K562 (cell line): ENCODE measurements around the gene SPAG17.
A peak's percentile ranks its signal among the peaks of the same experiment; 100 is the strongest.

Source experiments
- CEBPB ChIP-seq: fragments of 450-650 bp; IDR thresholded peaks from 2 replicates; pipeline ENCODE4 v1.6.1; 2016; ENCODE audit warnings: missing genetic modification characterization, missing compliant biosample characterization
- L3MBTL2 ChIP-seq: fragments of 450-650 bp; IDR thresholded peaks from 2 replicates; pipeline ENCODE4 v1.6.1; 2016; ENCODE audit warnings: mild to moderate bottlenecking, moderate library complexity
- NR1H2 ChIP-seq: sonication (generic); formaldehyde crosslinking; IDR thresholded peaks from 2 replicates; pipeline ENCODE4 v1.4.0; 2020; ENCODE audit warnings: mild to moderate bottlenecking, missing genetic modification reagents
- POLR2A ChIP-seq: fragments of 450-650 bp; conservative IDR thresholded peaks from 2 replicates; pipeline ENCODE4 v1.6.1; 2016
- POLR2AphosphoS2 ChIP-seq: IDR thresholded peaks from 2 replicates; pipeline ENCODE4 v1.6.1; 2012; ENCODE audit warnings: low read length, improper control_type of control experiment
- POLR2AphosphoS5 ChIP-seq: IDR thresholded peaks from 2 replicates; pipeline ENCODE4 v1.6.1; 2011; ENCODE audit warnings: mild to moderate bottlenecking, low read depth, low read length, moderate library complexity; ENCODE audit not compliant: control insufficient read depth, insufficient read depth
- POLR3A ChIP-seq: IDR thresholded peaks from 2 replicates; pipeline ENCODE4 v1.6.1; 2011; ENCODE audit warnings: borderline replicate concordance, mild to moderate bottlenecking, moderate library complexity; ENCODE audit not compliant: insufficient read length, insufficient read depth; ENCODE audit errors: extremely low read depth
- SIN3A ChIP-seq, 2 experiments: fragments of 150-350 bp in 1 of 2; IDR thresholded peaks; 2 replicates each; pipeline ENCODE4 v1.6.1; 2011 to 2016; ENCODE audit warnings: borderline replicate concordance in 2 of 2, low read depth in 2 of 2, low read length in 2 of 2, mild to moderate bottlenecking in 2 of 2, moderate library complexity in 2 of 2; ENCODE audit not compliant: control insufficient read depth in 1 of 2
- STAG1 ChIP-seq: sonication (generic); formaldehyde crosslinking; IDR thresholded peaks from 2 replicates; pipeline ENCODE4 v1.5.0; 2020; ENCODE audit warnings: missing genetic modification reagents, borderline replicate concordance
- TCF7L2 ChIP-seq: fragments of 150-350 bp; IDR thresholded peaks from 2 replicates; pipeline ENCODE4 v1.6.1; 2016; ENCODE audit warnings: low read depth, mild to moderate bottlenecking, low read length, moderate library complexity
- ZSCAN29 ChIP-seq: fragments of 450-650 bp; IDR thresholded peaks from 2 replicates; pipeline ENCODE4 v1.6.1; 2017
- TF ChIP-seq, protein P1 (sequence below): fragments of 450-650 bp; formaldehyde crosslinking; IDR thresholded peaks from 2 replicates; pipeline ENCODE4 v1.4.0; 2022; ENCODE audit warnings: missing genetic modification characterization
- TF ChIP-seq, protein P2 (sequence below), 2 experiments: fragments of 450-650 bp; formaldehyde crosslinking in 1 of 2; IDR thresholded peaks; 2 replicates each; pipeline versions ENCODE4 v1.4.0 to v1.6.1; 2014 to 2020; ENCODE audit warnings: mild to moderate bottlenecking in 2 of 2, borderline replicate concordance in 1 of 2, low read depth in 1 of 2
- TF ChIP-seq, protein P3 (sequence below): sonication (generic); formaldehyde crosslinking; IDR thresholded peaks from 2 replicates; pipeline ENCODE4 v1.8.1; 2022; ENCODE audit warnings: missing genetic modification reagents

DNA sequence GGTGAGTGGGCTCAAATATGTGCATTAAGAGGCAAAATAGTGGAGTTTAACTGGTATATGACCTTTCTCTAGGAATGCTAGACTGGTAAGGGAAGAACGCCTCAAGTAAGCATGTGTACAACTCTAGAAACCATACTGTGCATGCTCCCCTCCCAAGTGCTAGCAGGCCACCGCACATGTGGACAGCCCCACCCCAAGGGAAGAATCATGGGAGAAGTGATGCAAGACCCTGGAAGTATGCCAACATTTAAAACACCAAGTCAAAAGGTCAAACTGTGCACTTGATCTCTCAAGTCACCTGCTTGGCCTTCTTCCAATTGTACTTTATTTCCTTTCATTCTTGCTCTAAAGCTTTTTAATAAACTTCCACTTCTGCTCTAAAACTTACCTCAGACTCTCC lies 135.0 kb downstream of the SPAG17 start:
- TF ChIP-seq L3MBTL2, result peak; percentile 95
- no peak for TF ChIP-seq POLR2A
- no peak for TF ChIP-seq TCF7L2
- TF ChIP-seq, protein P1, sequence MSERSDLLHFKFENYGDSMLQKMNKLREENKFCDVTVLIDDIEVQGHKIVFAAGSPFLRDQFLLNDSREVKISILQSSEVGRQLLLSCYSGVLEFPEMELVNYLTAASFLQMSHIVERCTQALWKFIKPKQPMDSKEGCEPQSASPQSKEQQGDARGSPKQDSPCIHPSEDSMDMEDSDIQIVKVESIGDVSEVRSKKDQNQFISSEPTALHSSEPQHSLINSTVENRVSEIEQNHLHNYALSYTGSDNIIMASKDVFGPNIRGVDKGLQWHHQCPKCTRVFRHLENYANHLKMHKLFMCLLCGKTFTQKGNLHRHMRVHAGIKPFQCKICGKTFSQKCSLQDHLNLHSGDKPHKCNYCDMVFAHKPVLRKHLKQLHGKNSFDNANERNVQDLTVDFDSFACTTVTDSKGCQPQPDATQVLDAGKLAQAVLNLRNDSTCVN (CRISPR knock-in tag), result no peak
- no peak for TF ChIP-seq NR1H2 (CRISPR knock-in tag)
- TF ChIP-seq POLR2AphosphoS2, result no peak
- no peak for TF ChIP-seq POLR2AphosphoS5
- no peak for TF ChIP-seq POLR3A
- TF ChIP-seq, protein P2, sequence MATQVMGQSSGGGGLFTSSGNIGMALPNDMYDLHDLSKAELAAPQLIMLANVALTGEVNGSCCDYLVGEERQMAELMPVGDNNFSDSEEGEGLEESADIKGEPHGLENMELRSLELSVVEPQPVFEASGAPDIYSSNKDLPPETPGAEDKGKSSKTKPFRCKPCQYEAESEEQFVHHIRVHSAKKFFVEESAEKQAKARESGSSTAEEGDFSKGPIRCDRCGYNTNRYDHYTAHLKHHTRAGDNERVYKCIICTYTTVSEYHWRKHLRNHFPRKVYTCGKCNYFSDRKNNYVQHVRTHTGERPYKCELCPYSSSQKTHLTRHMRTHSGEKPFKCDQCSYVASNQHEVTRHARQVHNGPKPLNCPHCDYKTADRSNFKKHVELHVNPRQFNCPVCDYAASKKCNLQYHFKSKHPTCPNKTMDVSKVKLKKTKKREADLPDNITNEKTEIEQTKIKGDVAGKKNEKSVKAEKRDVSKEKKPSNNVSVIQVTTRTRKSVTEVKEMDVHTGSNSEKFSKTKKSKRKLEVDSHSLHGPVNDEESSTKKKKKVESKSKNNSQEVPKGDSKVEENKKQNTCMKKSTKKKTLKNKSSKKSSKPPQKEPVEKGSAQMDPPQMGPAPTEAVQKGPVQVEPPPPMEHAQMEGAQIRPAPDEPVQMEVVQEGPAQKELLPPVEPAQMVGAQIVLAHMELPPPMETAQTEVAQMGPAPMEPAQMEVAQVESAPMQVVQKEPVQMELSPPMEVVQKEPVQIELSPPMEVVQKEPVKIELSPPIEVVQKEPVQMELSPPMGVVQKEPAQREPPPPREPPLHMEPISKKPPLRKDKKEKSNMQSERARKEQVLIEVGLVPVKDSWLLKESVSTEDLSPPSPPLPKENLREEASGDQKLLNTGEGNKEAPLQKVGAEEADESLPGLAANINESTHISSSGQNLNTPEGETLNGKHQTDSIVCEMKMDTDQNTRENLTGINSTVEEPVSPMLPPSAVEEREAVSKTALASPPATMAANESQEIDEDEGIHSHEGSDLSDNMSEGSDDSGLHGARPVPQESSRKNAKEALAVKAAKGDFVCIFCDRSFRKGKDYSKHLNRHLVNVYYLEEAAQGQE (IDR thresholded peaks at IDR 0.05; ENCODE audit: borderline replicate concordance), result no peak
- TF ChIP-seq, protein P2 (CRISPR knock-in tag; IDR thresholded peaks at IDR 0.05; ENCODE audit: low read depth), result no peak
- no peak for TF ChIP-seq ZSCAN29
- TF ChIP-seq, protein P3, sequence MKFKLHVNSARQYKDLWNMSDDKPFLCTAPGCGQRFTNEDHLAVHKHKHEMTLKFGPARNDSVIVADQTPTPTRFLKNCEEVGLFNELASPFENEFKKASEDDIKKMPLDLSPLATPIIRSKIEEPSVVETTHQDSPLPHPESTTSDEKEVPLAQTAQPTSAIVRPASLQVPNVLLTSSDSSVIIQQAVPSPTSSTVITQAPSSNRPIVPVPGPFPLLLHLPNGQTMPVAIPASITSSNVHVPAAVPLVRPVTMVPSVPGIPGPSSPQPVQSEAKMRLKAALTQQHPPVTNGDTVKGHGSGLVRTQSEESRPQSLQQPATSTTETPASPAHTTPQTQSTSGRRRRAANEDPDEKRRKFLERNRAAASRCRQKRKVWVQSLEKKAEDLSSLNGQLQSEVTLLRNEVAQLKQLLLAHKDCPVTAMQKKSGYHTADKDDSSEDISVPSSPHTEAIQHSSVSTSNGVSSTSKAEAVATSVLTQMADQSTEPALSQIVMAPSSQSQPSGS (CRISPR knock-in tag), result no peak
- peak; percentile 92 for TF ChIP-seq CEBPB (tag)
- no peak for TF ChIP-seq STAG1 (CRISPR knock-in tag)
- no peak for TF ChIP-seq SIN3A (IDR thresholded peaks at IDR 0.05; ENCODE audit: borderline replicate concordance in 2 of 2, control insufficient read depth in 1 of 2, low read depth in 2 of 2, low read length in 2 of 2)
